Endothelial cell (in vitro differentiated cells): Measurements from ENCODE around the gene TMEM125. TPM values are rescaled to one million over a fixed set of nuclear protein-coding genes. Genes with fewer than 3 reads are reported as not detected.
A peak's percentile ranks its signal among the peaks of the same experiment; 100 is the strongest.

ENCODE experiments used
- DNase-seq: peaks from one replicate; pipeline ENCODE4 v3.0.0; 2021; ENCODE audit warnings: low spot score
- H3K27ac Mint-ChIP-seq: one replicate; pipeline ENCODE4 v1.8.0; 2021; ENCODE audit warnings: mixed read lengths, inconsistent platforms; ENCODE audit not compliant: unreplicated experiment
- H3K27me3 Mint-ChIP-seq: one replicate; pipeline ENCODE4 v1.8.0; 2021; ENCODE audit warnings: mild to moderate bottlenecking, moderate library complexity, mixed read lengths, inconsistent platforms; ENCODE audit not compliant: unreplicated experiment
- H3K36me3 Mint-ChIP-seq: one replicate; pipeline ENCODE4 v1.8.0; 2021; ENCODE audit warnings: mild to moderate bottlenecking, low read depth, mixed read lengths, inconsistent platforms; ENCODE audit not compliant: unreplicated experiment
- H3K4me1 Mint-ChIP-seq: one replicate; pipeline ENCODE4 v1.8.0; 2021; ENCODE audit warnings: mild to moderate bottlenecking, mixed read lengths, inconsistent platforms; ENCODE audit not compliant: unreplicated experiment
- H3K4me3 Mint-ChIP-seq: one replicate; pipeline ENCODE4 v1.8.0; 2021; ENCODE audit warnings: mild to moderate bottlenecking, mixed read lengths, inconsistent platforms; ENCODE audit not compliant: unreplicated experiment
- H3K9me3 Mint-ChIP-seq: one replicate; pipeline ENCODE4 v1.8.0; 2021; ENCODE audit warnings: mixed read lengths, inconsistent platforms; ENCODE audit not compliant: unreplicated experiment
- total RNA-seq: library from RNA; stranded (reverse); fragmentation: NEBNext Ultra II Directional; extraction: Animal tissue kit (Norgen Biotek cat#: 25700); gene quantifications from one replicate; pipeline ENCODE4 v1.2.1, GENCODE V29; 2021; ENCODE audit not compliant: unreplicated experiment
- TF ChIP-seq, protein P1 (sequence below): fragments of 200-600 bp; sonication (generic); IDR thresholded peaks from one replicate; pipeline ENCODE4 v1.5.0; 2021; ENCODE audit warnings: antibody characterized with exemption; ENCODE audit not compliant: unreplicated experiment

The TMEM125 gene
- total RNA-seq, 1 donor from 2014 or later = 2.7 TPM

DNA sequence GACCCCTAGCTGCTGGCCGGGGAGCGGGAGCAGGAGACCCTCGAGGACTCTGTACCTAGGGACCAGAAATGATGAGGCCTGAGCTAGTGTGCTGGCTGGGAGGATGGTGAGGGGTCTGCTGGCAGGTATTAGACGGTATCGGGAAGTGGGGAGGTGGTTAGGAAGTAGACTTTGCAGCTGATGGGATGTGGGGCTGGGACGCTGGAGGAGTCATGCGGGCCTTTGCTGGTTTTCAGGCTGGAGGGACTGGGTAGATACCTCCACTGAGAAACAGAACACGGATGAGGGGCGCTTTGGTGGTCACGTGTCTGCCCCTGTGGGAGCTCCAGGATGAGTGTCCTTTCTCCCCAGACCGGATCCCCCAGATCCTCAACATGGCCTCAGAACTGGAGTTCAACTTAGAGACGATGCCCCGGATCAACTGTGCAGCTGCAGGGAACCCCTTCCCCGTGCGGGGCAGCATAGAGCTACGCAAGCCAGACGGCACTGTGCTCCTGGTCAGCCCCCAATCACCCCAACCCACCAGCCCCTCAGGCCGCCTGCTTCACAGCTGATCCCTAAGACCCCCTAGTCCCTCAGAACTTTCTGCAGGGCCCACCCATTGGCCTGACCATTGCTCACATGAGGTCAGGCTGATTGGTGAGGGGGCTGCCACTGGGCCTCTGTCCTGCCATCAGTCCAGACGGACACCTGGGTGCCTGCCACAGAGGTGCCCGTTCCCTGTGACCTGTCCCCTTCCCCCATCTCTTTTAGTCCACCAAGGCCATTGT, 39.0 kb downstream of the TMEM125 start:
- Mint-ChIP-seq H3K36me3 (peaks cover 82% of the 10 kb centered on the region), H3K4me3 (peak overlapping the region; percentile 73), H3K9me3 (no peaks in the 10 kb centered on the region), H3K4me1 (peaks cover 53% of the 10 kb centered on the region), H3K27me3 (peaks cover 24% of the 10 kb centered on the region), H3K27ac (no peak overlapping the region)
- no peak for DNase-seq
- TF ChIP-seq, protein P1, sequence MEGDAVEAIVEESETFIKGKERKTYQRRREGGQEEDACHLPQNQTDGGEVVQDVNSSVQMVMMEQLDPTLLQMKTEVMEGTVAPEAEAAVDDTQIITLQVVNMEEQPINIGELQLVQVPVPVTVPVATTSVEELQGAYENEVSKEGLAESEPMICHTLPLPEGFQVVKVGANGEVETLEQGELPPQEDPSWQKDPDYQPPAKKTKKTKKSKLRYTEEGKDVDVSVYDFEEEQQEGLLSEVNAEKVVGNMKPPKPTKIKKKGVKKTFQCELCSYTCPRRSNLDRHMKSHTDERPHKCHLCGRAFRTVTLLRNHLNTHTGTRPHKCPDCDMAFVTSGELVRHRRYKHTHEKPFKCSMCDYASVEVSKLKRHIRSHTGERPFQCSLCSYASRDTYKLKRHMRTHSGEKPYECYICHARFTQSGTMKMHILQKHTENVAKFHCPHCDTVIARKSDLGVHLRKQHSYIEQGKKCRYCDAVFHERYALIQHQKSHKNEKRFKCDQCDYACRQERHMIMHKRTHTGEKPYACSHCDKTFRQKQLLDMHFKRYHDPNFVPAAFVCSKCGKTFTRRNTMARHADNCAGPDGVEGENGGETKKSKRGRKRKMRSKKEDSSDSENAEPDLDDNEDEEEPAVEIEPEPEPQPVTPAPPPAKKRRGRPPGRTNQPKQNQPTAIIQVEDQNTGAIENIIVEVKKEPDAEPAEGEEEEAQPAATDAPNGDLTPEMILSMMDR = no peak

DNA sequence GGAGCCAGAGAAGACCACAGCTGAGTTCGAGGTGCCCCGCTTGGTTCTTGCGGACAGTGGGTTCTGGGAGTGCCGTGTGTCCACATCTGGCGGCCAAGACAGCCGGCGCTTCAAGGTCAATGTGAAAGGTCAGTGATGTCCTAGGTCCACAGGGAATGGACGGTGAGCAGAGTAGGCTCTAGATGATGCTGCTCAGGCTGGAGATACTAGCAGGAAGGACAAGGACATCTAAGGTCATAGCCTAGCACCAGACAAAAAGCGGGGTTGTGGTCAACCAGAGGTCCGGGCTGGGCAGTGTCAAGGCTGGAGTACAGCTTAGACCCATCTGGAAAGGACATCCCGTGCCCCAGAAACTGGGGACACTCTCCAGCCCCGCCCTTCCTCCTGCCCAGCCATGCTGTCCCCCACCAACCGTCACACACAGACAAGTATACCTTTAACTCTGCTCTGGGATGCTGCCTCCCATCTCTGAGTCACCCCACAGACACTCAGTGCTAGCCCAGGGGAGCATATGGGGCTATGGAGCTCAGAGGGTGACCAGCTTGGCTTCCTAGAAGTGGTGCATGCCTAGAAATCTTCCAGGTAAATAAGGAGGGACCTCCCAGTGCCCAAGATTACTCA, 39.7 kb downstream of the TMEM125 start:
- Mint-ChIP-seq H3K27me3 (peaks cover 22% of the 10 kb centered on the region), H3K4me1 (peaks cover 46% of the 10 kb centered on the region), H3K4me3 (no peak overlapping the region), H3K36me3 (peaks cover 77% of the 10 kb centered on the region), H3K27ac (no peak overlapping the region), H3K9me3 (no peaks in the 10 kb centered on the region)
- no peak for DNase-seq
- TF ChIP-seq, protein P1 = no peak

DNA sequence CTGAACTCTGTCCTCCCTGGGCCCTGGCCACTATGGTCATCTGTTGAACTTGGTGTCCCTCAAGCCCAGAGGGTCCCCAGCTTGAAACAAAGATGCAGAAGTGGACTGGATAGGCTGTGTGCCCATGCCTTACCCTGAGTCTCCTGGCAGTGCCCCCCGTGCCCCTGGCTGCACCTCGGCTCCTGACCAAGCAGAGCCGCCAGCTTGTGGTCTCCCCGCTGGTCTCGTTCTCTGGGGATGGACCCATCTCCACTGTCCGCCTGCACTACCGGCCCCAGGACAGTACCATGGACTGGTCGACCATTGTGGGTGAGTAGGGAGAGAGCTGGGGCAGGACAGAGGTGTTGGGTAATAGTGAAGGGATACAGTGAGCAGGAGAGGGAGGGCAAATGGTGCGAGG, 41.7 kb downstream of the TMEM125 start:
- Mint-ChIP-seq H3K4me3 (peak overlapping the region; percentile 31), H3K27ac (no peak overlapping the region), H3K27me3 (peaks cover 23% of the 10 kb centered on the region), H3K9me3 (no peaks in the 10 kb centered on the region), H3K4me1 (peaks cover 29% of the 10 kb centered on the region), H3K36me3 (peaks cover 78% of the 10 kb centered on the region)
- TF ChIP-seq, protein P1 = no peak
- DNase-seq = no peak

DNA sequence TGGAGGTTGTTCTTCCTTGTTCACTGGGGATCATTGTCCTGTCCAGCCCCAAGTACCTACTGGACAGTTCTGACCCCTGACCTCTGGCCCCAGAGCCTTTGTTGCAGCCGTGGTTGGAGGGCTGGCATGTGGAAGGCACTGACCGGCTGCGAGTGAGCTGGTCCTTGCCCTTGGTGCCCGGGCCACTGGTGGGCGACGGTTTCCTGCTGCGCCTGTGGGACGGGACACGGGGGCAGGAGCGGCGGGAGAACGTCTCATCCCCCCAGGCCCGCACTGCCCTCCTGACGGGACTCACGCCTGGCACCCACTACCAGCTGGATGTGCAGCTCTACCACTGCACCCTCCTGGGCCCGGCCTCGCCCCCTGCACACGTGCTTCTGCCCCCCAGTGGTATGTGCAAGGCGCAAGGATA, 42.4 kb downstream of the TMEM125 start:
- no peak for DNase-seq
- Mint-ChIP-seq H3K27ac (no peak overlapping the region), H3K9me3 (no peaks in the 10 kb centered on the region), H3K27me3 (peaks cover 25% of the 10 kb centered on the region), H3K36me3 (peaks cover 80% of the 10 kb centered on the region), H3K4me3 (peak overlapping the region; percentile 74), H3K4me1 (peaks cover 30% of the 10 kb centered on the region)
- TF ChIP-seq, protein P1 = no peak
